ENCODE results near the gene IKZF1.
A peak's percentile ranks its signal among the peaks of the same experiment; 100 is the strongest.

The IKZF1 gene

GRCh38 chr7:50304129-50304910, at the start of gene IKZF1:
TSS of gene IKZF1 (plus strand) at chr7:50304716. CDS start at chr7:50319062, 14,346 bp downstream.
- Histone ChIP-seq H3K9ac (ENCODE audit: low read depth, low read length, poor library complexity, severe bottlenecking) (peak within 1 kb of the TSS; percentile 90), H3K27me3 (ENCODE audit: insufficient read depth, low read length, poor library complexity, severe bottlenecking) (no peaks in the 10 kb centered on the region), H2AFZ (ENCODE audit: low read length) (peak within 1 kb of the TSS; percentile 65), H3K9me2 (replicated peaks; ENCODE audit: low read depth, low read length) (no peaks in the 10 kb centered on the region), H3K4me1 (ENCODE audit: insufficient read depth, low read length, poor library complexity, severe bottlenecking) (peaks cover 44% of the 10 kb centered on the region), H3K79me2 (ENCODE audit: insufficient read depth, low read length) (peaks cover 49% of the 10 kb centered on the region), H3F3A (ENCODE audit: low read depth) (peaks cover 3% of the 10 kb centered on the region; the same call in 1 of the 2 replicates), H3K36me3 (ENCODE audit: insufficient read depth, low read length) (no peaks in the 10 kb centered on the region), H4K20me1 (ENCODE audit: insufficient read depth, low read length, poor library complexity, severe bottlenecking) (no peaks in the 10 kb centered on the region), H3K9me3 (ENCODE audit: insufficient read depth, low read depth, low read length) (no peaks in the 10 kb centered on the region), H3K4me2 (ENCODE audit: low read depth, low read length, poor library complexity, severe bottlenecking) (peak within 1 kb of the TSS; percentile 79), H3K4me3 (ENCODE audit: low read length, poor library complexity, severe bottlenecking) (peak within 1 kb of the TSS; percentile 94)
- TF ChIP-seq CTCF (conservative IDR thresholded peaks at IDR 0.05; ENCODE audit: low read length) (no peak), EZH2phosphoT487 (IDR thresholded peaks at IDR 0.05; ENCODE audit: borderline replicate concordance) (no peak)

DNA sequence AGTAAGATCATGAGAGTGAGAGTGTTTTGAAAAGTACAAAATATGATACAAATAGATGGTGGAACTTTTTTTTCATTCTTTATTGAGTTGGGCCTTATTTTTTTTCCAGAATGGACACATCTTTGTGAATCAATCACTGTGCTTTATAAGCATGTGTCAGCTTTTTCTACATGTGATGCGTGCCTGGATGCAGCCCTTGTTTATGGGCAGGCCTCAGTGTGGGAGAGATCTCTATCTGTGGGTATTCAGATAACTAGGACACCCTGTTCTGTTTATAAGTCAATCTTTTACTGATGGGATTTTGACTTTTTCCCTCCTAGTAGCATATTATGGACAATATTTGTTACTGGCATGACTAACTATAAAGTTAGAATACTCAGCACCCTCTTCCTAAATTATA, 42.9 kb upstream of the IKZF1 start:
- Histone ChIP-seq H3K4me1 (ENCODE audit: insufficient read depth, low read length, poor library complexity, severe bottlenecking) (peaks cover 72% of the 10 kb centered on the region), H3K79me2 (ENCODE audit: insufficient read depth, low read length) (no peaks in the 10 kb centered on the region)

GRCh38 chr7:50262446-50262845, 42.1 kb upstream of the IKZF1 start:
- Histone ChIP-seq H3K4me3 (ENCODE audit: low read length, poor library complexity, severe bottlenecking) (peak overlapping the region; percentile 14), H3K9ac (ENCODE audit: low read depth, low read length, poor library complexity, severe bottlenecking) (peak overlapping the region; percentile 91), H4K20me1 (ENCODE audit: insufficient read depth, low read length, poor library complexity, severe bottlenecking) (no peaks in the 10 kb centered on the region), H3K4me1 (ENCODE audit: insufficient read depth, low read length, poor library complexity, severe bottlenecking) (peaks cover 77% of the 10 kb centered on the region), H3K9me2 (replicated peaks; ENCODE audit: low read depth, low read length) (no peaks in the 10 kb centered on the region), H2AFZ (ENCODE audit: low read length) (peak overlapping the region; percentile 53), H3F3A (ENCODE audit: low read depth) (peaks cover 12% of the 10 kb centered on the region), H3K79me2 (ENCODE audit: insufficient read depth, low read length) (no peaks in the 10 kb centered on the region), H3K4me2 (ENCODE audit: low read depth, low read length, poor library complexity, severe bottlenecking) (peak overlapping the region; percentile 46), H3K36me3 (ENCODE audit: insufficient read depth, low read length) (no peaks in the 10 kb centered on the region), H3K9me3 (ENCODE audit: insufficient read depth, low read depth, low read length) (no peaks in the 10 kb centered on the region), H3K27me3 (ENCODE audit: insufficient read depth, low read length, poor library complexity, severe bottlenecking) (no peaks in the 10 kb centered on the region)
- TF ChIP-seq CTCF (conservative IDR thresholded peaks at IDR 0.05; ENCODE audit: low read length) (no peak), EZH2phosphoT487 (IDR thresholded peaks at IDR 0.05; ENCODE audit: borderline replicate concordance) (no peak)

More for the DNA sequence above, 42.9 kb upstream of the IKZF1 start:
- no peaks in the 10 kb centered on the region for H4K20me1 ChIP-seq (ENCODE audit: insufficient read depth, low read length, poor library complexity, severe bottlenecking)
- no peak overlapping the region for H3K4me3 ChIP-seq (ENCODE audit: low read length, poor library complexity, severe bottlenecking)
- TF ChIP-seq EZH2phosphoT487 (IDR thresholded peaks at IDR 0.05; ENCODE audit: borderline replicate concordance) (no peak), CTCF (conservative IDR thresholded peaks at IDR 0.05; ENCODE audit: low read length) (no peak)
- no peaks in the 10 kb centered on the region for H3K36me3 ChIP-seq (ENCODE audit: insufficient read depth, low read length)
- H3K27me3 ChIP-seq (ENCODE audit: insufficient read depth, low read length, poor library complexity, severe bottlenecking), result no peaks in the 10 kb centered on the region
- H3K9me2 ChIP-seq (replicated peaks; ENCODE audit: low read depth, low read length), result no peaks in the 10 kb centered on the region
- H3K9me3 ChIP-seq (ENCODE audit: insufficient read depth, low read depth, low read length), result no peaks in the 10 kb centered on the region
- no peak overlapping the region for H3K9ac ChIP-seq (ENCODE audit: low read depth, low read length, poor library complexity, severe bottlenecking)
- peak overlapping the region; percentile 53; the same call in 1 of the 2 replicates for H2AFZ ChIP-seq (ENCODE audit: low read length)
- peak overlapping the region; percentile 46 for H3K4me2 ChIP-seq (ENCODE audit: low read depth, low read length, poor library complexity, severe bottlenecking)
- H3F3A ChIP-seq (ENCODE audit: low read depth), result peaks cover 7% of the 10 kb centered on the region; the same call in 1 of the 2 replicates

Measured in Loucy (cell line).